ENCODE results near the gene PRSS38. TPM values are rescaled to one million over a fixed set of nuclear protein-coding genes. Genes with fewer than 3 reads are reported as not detected.
A peak's percentile ranks its signal among the peaks of the same experiment; 100 is the strongest.

PRSS38 gene
- total and polyA plus RNA-seq, 2 donors, result not detected

GRCh38 chr1:227885648-227886502 is 70.4 kb downstream of the PRSS38 start:
- no peak for DNase-seq (ENCODE audit: low read depth in 6 of 9, low spot score in 9 of 9)
- H3K4me1 ChIP-seq (ENCODE audit: control insufficient read depth in 2 of 2, insufficient read depth in 2 of 2, low read length in 2 of 2), result peaks cover 13 to 33% of the 10 kb centered on the region in 2 donors

GRCh38 chr1:227886503-227886961 is 71.1 kb downstream of the PRSS38 start:
- no peak for DNase-seq (ENCODE audit: low read depth in 6 of 9, low spot score in 9 of 9)
- Histone ChIP-seq H3K4me3 (ENCODE audit: low read length in 2 of 2) (peak overlapping the region; percentile 40 to 57), H3K27me3 (ENCODE audit: control insufficient read depth in 2 of 2, insufficient read depth in 1 of 2, low read length in 1 of 2) (peaks cover 2 to 42% of the 10 kb centered on the region in 2 donors), H3K36me3 (ENCODE audit: control insufficient read depth in 2 of 2, insufficient read depth in 2 of 2, low read length in 1 of 2) (no peaks in the 10 kb centered on the region), H3K9me3 (ENCODE audit: control insufficient read depth in 2 of 2, insufficient read depth in 1 of 2, low read length in 1 of 2) (no peaks in the 10 kb centered on the region), H3K4me1 (ENCODE audit: control insufficient read depth in 2 of 2, insufficient read depth in 2 of 2, low read length in 2 of 2) (peaks cover 13 to 33% of the 10 kb centered on the region in 2 donors), H3K27ac (ENCODE audit: low read depth in 1 of 2, low read length in 1 of 2) (peak overlapping the region in 1 of 2 donors; percentile 82)
- WGBS, result 34% methylated on average over 18 of the region's 18 CpGs

More at GRCh38 chr1:227885648-227886502, 70.4 kb downstream of the PRSS38 start:
- Histone ChIP-seq H3K36me3 (ENCODE audit: control insufficient read depth in 2 of 2, insufficient read depth in 2 of 2, low read length in 1 of 2) (no peaks in the 10 kb centered on the region), H3K27me3 (ENCODE audit: control insufficient read depth in 2 of 2, insufficient read depth in 1 of 2, low read length in 1 of 2) (peaks cover 2 to 42% of the 10 kb centered on the region in 2 donors), H3K27ac (ENCODE audit: low read depth in 1 of 2, low read length in 1 of 2) (peak overlapping the region in 1 of 2 donors; percentile 77), H3K4me3 (ENCODE audit: low read length in 2 of 2) (no peak overlapping the region), H3K9me3 (ENCODE audit: control insufficient read depth in 2 of 2, insufficient read depth in 1 of 2, low read length in 1 of 2) (no peaks in the 10 kb centered on the region)
- 74% methylated on average over 14 of the region's 14 CpGs for WGBS

DNA sequence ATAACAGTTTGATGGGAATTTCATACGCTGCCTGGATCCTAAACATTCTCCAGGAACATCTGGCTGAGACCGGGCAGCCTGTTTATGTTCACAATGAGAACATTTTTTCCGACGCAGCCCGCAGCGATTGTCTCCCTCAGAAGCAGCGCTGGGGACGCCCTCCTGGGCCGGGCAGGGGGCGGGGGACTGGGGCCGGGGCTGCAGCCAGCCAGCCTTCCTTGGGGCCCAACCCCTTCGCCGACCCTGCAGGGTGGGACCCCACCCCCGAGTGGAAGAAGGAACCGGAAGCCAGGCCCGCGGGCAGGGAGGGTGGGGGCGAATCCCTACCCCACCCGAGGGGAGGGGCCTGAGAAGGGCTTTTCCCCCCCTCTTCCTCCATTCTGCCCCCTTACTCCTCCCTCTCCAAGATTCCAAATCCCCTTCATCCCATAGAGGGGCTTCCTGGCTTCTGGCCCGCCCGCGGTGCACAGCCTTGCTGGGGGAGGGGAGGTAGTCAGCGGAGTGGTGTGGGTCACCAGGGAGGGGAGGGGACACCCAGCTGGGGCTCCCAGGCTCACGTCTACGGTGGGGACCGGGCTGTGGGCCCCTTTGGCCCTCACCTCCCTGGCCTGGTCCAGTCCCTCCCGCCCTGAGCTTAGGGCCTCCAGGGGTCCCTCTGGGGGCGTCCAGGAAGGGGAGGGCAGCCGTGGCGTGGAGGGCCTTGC is 71.7 kb downstream of the PRSS38 start:
- whole genome bisulfite sequencing, result 6% methylated on average over 30 of the region's 30 CpGs
- peaks cover 2 to 42% of the 10 kb centered on the region in 2 donors for H3K27me3 ChIP-seq (ENCODE audit: control insufficient read depth in 2 of 2, insufficient read depth in 1 of 2, low read length in 1 of 2)
- H3K4me3 ChIP-seq (ENCODE audit: low read length in 2 of 2), result peak overlapping the region; percentile 40 to 57
- peak overlapping the region; percentile 18 to 82 for H3K27ac ChIP-seq (ENCODE audit: low read depth in 1 of 2, low read length in 1 of 2)
- peak in 4 of 9 donors; percentile 19 to 55 (median 37) for DNase-seq (ENCODE audit: low read depth in 6 of 9, low spot score in 9 of 9)
- no peaks in the 10 kb centered on the region for H3K36me3 ChIP-seq (ENCODE audit: control insufficient read depth in 2 of 2, insufficient read depth in 2 of 2, low read length in 1 of 2)
- peaks cover 13 to 33% of the 10 kb centered on the region in 2 donors for H3K4me1 ChIP-seq (ENCODE audit: control insufficient read depth in 2 of 2, insufficient read depth in 2 of 2, low read length in 2 of 2)
- no peaks in the 10 kb centered on the region for H3K9me3 ChIP-seq (ENCODE audit: control insufficient read depth in 2 of 2, insufficient read depth in 1 of 2, low read length in 1 of 2)

- Histone ChIP-seq H3K4me3 (ENCODE audit: low read length in 2 of 2) (peak overlapping the region; percentile 40 to 57), H3K36me3 (ENCODE audit: control insufficient read depth in 2 of 2, insufficient read depth in 2 of 2, low read length in 1 of 2) (no peaks in the 10 kb centered on the region), H3K4me1 (ENCODE audit: control insufficient read depth in 2 of 2, insufficient read depth in 2 of 2, low read length in 2 of 2) (peaks cover 13 to 33% of the 10 kb centered on the region in 2 donors), H3K27me3 (ENCODE audit: control insufficient read depth in 2 of 2, insufficient read depth in 1 of 2, low read length in 1 of 2) (peaks cover 2 to 42% of the 10 kb centered on the region in 2 donors), H3K9me3 (ENCODE audit: control insufficient read depth in 2 of 2, insufficient read depth in 1 of 2, low read length in 1 of 2) (no peaks in the 10 kb centered on the region), H3K27ac (ENCODE audit: low read depth in 1 of 2, low read length in 1 of 2) (peak overlapping the region in 1 of 2 donors; percentile 82)
- 45% methylated on average over 40 of the region's 40 CpGs for WGBS
- peak in 2 of 9 donors; percentile 24 to 38 for DNase-seq (ENCODE audit: low read depth in 6 of 9, low spot score in 9 of 9)
Observed at GRCh38 chr1:227887697-227888403, 72.4 kb downstream of the PRSS38 start.

GRCh38 chr1:227888404-227889046 is 73.0 kb downstream of the PRSS38 start:
- no peak overlapping the region for H3K27ac ChIP-seq (ENCODE audit: low read depth in 1 of 2, low read length in 1 of 2)
- no peak for DNase-seq (ENCODE audit: low read depth in 6 of 9, low spot score in 9 of 9)
- 96% methylated on average over 8 of the region's 8 CpGs for WGBS

DNA sequence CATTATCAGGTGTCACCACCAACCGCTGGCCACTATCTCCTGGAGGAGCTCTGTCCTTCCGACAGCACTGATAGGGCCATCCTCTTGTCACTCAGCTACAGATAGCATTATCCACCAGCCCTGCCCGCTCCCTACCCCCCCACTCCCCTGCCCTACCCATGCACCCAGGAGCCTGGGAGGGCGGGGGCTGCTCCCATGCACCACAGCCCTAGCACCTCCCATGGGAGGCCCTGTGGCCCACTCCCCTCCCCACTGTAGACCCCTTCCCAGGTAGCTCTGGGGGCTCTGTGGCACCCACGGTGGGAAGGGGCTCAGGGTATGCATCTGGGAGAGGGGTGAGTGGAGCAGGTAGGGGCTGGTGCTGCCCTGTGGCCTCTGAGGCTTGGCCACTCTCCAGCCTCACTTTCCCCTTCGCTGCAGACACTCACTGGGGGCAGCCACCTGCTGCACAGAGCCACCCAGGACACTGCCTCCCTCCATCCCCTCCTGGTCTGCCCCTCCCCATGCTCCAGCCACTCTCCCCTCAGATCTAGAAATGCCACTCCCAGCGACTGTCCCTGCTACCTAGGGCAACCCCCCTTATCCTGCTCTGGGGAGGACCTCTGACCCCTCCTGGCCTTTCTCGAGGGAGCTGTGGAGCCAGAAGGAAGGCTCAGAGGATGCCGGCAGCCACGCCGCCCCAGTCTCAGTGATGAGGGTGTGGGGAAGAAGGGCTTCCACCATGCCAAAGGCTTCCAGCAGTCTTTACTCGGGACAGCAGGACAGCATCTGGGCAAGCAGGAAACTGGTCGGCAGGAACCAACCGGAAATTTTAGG is 73.8 kb downstream of the PRSS38 start:
- Histone ChIP-seq H3K4me1 (ENCODE audit: control insufficient read depth in 2 of 2, insufficient read depth in 2 of 2, low read length in 2 of 2) (peaks cover 13 to 33% of the 10 kb centered on the region in 2 donors), H3K27me3 (ENCODE audit: control insufficient read depth in 2 of 2, insufficient read depth in 1 of 2, low read length in 1 of 2) (peaks cover 2 to 42% of the 10 kb centered on the region in 2 donors), H3K27ac (ENCODE audit: low read depth in 1 of 2, low read length in 1 of 2) (no peak overlapping the region), H3K9me3 (ENCODE audit: control insufficient read depth in 2 of 2, insufficient read depth in 1 of 2, low read length in 1 of 2) (no peaks in the 10 kb centered on the region), H3K4me3 (ENCODE audit: low read length in 2 of 2) (no peak overlapping the region), H3K36me3 (ENCODE audit: control insufficient read depth in 2 of 2, insufficient read depth in 2 of 2, low read length in 1 of 2) (no peaks in the 10 kb centered on the region)
- no peak for DNase-seq (ENCODE audit: low read depth in 6 of 9, low spot score in 9 of 9)
- WGBS, result 89% methylated on average over 14 of the region's 14 CpGs

More at GRCh38 chr1:227888404-227889046, 73.0 kb downstream of the PRSS38 start:
- Histone ChIP-seq H3K4me1 (ENCODE audit: control insufficient read depth in 2 of 2, insufficient read depth in 2 of 2, low read length in 2 of 2) (peaks cover 13 to 33% of the 10 kb centered on the region in 2 donors), H3K4me3 (ENCODE audit: low read length in 2 of 2) (no peak overlapping the region), H3K9me3 (ENCODE audit: control insufficient read depth in 2 of 2, insufficient read depth in 1 of 2, low read length in 1 of 2) (no peaks in the 10 kb centered on the region), H3K27me3 (ENCODE audit: control insufficient read depth in 2 of 2, insufficient read depth in 1 of 2, low read length in 1 of 2) (peaks cover 2 to 42% of the 10 kb centered on the region in 2 donors), H3K36me3 (ENCODE audit: control insufficient read depth in 2 of 2, insufficient read depth in 2 of 2, low read length in 1 of 2) (no peaks in the 10 kb centered on the region)

GRCh38 chr1:227889863-227890405 is 74.5 kb downstream of the PRSS38 start:
- Histone ChIP-seq H3K4me3 (ENCODE audit: low read length in 2 of 2) (no peak overlapping the region), H3K36me3 (ENCODE audit: control insufficient read depth in 2 of 2, insufficient read depth in 2 of 2, low read length in 1 of 2) (no peaks in the 10 kb centered on the region), H3K4me1 (ENCODE audit: control insufficient read depth in 2 of 2, insufficient read depth in 2 of 2, low read length in 2 of 2) (peaks cover 13 to 31% of the 10 kb centered on the region in 2 donors), H3K27ac (ENCODE audit: low read depth in 1 of 2, low read length in 1 of 2) (no peak overlapping the region), H3K9me3 (ENCODE audit: control insufficient read depth in 2 of 2, insufficient read depth in 1 of 2, low read length in 1 of 2) (no peaks in the 10 kb centered on the region), H3K27me3 (ENCODE audit: control insufficient read depth in 2 of 2, insufficient read depth in 1 of 2, low read length in 1 of 2) (peaks cover 2 to 42% of the 10 kb centered on the region in 2 donors)
- DNase-seq (ENCODE audit: low read depth in 6 of 9, low spot score in 9 of 9), result no peak
- WGBS, result 94% methylated on average over 13 of the region's 13 CpGs

All from thymus (tissue), 11 donors.